Renal cortex interstitium (tissue), 11 donors: ENCODE data around the gene PSKH1. TPM values are rescaled to one million over a fixed set of nuclear protein-coding genes. Genes with fewer than 3 reads are reported as not detected.
"Not testable (repeated sequence)": the region's sequence is repeated elsewhere in the genome, so short reads cannot be mapped to it uniquely, and the experiment has no call there.

Experiments
- DNase-seq, 11 donors: peaks; one replicate each; pipeline ENCODE4 v3.0.0-alpha.2; 2013; ENCODE audit warnings: low read depth in 9 of 11, low spot score in 4 of 11; ENCODE audit errors: extremely low read depth in 1 of 11
- polyA plus RNA-seq, 3 donors: library from polyadenylated mRNA; unstranded; fragments of 120-200 nt; gene quantifications; one replicate each; pipeline ENCODE4 v1.2.1, GENCODE V29; 2013; ENCODE audit not compliant: insufficient read length in 3 of 3

Gene PSKH1
- polyA plus RNA-seq, 3 donors: 31.2 to 40.9 (median 34.1) TPM

DNA sequence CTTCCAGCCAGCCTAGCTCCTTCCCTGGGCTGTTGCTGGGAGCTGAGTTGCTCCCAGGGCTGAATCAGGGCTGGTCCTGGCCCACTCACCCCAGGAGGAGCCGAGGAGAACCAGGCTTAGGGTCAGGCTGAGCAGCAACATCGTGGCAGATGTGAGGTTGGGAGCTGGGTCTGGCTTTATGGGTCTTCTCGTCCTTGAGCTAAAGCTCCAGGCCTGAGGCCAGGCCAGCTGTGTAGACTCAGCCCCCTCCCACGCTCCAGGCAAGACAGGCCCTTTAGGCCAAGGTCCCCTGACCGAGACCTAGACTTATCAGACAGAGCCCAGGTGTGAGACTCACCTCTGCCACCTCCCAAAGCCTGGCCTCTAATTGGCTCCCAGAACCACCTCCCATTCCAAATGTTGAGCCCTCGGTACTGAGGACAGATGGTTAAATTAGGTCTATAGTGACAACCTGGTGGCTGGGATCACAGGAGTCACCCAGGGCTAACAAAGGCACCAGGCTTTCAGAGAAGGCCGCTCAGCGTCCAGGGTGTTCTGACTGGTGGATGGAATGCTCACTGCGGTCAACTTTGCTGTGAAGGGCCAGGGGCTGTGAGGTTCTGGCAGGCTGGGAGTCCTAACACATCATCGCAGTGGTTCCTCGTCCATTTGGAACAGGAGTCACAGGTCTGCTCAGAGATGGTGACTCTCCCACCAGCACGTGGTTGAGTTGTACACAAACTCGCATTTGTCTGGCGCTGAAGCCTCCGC, 38.8 kb downstream of the PSKH1 start, which contains the start of gene CTRL:
CTRL (minus strand) TSS at position 151 of the 750 bp plus-strand sequence; CDS start at position 141, 10 bp downstream.
- no peak for DNase-seq

DNA sequence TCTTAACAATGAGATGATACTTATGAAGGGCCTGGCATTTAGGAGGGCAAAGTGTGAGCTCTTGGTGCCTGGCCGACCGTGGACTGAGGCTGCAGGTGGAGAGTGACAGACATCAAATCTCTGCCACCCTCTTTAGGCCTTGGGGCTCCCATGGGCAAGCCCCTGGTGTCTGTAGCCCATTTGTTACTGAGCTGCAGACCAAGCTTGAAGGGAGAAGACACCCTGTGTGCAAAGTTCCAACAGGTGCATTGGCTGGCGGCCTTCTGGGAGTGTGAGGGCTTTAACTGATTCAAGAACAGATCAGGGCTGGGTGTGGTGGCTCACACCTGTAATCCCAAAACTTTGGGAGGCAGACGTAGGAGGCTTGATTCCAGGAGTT, 39.4 kb downstream of the PSKH1 start:
- DNase-seq: no peak

DNA sequence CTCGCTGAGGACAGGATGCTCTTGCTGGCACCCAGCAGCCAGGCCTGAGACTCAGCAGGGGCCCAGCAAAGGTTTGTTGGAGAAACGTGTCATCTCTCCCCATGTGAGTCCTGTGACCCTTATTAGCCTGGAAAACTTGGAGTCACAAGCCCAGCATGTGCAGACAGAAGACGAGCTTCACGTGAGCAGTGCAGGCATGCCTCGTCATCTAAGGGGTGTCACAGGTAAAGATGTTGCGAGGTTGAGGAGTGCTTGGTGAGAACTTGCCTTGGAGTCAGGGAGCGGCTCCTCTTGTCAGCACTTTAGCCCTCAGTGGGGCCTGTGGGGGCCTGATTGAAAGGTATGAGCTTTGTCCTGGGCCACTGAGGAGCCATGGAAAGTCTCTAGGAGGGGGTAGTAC, 40.8 kb downstream of the PSKH1 start:
- DNase-seq: no peak

DNA sequence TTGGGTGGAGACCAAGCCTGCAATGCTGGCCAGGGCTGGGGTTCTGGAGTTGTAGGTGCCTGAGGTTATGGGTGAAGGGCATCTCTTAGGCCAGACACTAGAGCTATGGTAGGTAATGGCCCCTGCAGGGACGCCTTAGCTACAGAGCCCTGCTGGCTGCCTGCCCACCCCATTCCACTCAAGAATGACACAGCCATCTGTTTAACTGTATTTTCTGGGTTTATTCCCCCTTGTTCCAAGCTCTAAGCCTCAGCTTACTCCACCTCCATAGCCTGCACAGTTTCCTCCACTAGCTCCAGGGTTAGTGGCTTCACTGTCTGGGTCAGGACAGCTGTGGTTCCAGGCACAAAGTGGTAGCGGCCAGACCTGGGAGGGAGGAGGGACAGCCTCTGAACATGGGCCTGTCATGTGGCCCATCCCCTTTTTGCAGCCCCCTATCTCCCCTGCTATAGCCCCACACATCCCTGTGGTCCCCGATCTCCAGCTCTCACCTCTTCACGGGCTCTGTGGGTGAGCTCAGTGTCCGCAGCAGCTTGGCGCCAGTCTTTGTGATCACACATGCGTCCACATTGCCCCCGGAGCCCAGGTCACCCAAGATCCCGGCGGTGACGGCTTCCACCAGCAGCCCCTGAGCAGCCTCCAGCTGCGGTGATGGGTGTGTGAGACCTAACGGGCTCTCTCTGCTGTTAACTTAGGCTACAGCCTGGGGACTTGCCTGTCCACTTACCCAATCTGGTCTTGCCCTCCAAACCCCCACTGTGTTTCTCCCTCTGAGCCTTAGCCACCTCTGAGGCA, 41.4 kb downstream of the PSKH1 start:
- no peak for DNase-seq

DNA sequence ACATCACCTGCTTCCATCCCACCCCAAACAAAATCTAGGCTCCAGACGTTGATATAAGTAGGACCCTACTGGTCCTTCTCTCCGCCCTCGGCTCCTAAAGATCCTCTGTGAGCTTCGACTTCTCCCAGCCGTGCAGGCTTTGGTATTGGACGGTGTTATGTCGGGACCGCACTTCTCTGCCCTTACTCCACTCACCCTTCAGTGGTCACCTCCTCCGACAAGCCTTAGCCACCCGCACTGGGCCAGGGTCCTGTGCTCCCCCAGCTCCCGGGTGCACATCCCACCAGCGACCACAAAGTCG, 42.0 kb downstream of the PSKH1 start:
- no peak for DNase-seq

DNA sequence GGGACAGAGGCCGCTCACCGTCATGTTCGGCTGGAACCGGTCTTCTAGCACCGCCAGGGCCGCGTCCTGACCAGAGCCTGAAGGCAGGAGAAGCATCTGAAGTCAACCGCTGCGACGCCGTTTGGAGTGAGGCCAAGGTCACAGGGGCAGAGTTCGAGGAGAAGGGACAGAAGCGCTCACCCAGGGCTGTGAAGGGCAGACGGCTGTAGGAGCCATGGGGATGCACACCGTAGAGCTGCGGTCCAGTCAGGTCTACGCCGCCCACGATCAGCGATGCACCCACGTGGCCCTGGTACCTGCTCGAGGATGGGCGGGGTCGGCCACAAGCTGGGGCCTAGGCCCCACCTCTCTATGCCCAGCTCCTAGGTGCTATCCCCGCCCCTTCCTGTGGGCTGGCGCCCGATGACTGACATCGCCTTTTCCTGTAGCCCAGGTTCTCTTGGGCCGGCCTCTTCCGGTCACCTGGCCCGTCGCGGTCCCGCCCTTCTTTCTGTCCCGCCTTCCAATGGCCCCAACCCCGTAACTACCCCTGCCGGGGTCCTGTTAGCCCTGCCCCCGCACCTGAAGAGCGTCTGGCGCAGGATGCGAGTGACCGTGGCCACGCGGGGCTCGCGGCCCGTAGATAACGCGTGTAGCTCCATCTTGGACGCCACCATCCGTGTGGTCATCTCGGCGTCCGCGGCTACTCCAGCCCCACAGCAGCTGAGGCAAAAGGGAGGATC, 42.5 kb downstream of the PSKH1 start:
- peak; percentile 82 to 96 (median 93) for DNase-seq

DNA sequence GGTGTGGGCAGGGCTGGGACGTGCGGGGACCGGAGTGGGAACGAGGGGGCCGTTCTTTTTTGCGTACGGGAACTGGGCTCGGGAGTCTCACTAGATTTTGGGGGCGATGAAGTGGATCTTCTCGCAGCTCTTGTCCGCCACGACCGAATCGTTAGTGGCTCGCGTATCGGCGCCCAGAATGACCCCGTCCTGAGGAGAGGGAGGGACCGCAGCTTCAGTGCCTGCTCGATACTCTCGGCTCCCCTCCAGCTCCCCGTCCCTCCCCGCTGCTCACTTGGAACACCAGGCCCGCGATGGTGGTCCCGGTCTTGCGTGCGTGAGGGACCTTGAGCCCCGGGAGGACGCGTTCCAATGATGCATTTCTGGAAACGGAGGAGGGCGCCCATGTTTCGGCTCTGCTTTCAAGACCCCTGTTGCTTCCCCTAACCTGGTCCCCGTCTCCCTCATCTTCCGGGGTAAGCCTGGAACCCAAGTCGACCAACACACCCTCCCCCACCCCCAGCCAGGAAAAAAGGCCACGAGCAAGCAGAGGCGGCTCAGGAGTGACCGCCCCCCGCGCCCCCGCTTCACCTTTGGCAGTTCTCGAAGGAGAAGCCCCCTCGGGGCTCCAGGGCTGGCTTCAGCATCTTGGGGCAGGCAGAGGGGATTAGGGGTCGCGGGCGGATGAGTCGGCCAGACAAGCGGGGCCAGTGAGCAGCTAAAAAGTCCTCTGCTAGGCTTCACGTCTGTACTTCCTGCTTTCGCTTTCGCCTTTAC, 43.2 kb downstream of the PSKH1 start, which contains the start of gene PSMB10:
PSMB10 (minus strand) TSS at position 727 of the 756 bp plus-strand sequence; CDS start at position 626, 101 bp downstream.
- peak in 8 of 11 donors; percentile 24 to 47 (median 33) for DNase-seq

DNA sequence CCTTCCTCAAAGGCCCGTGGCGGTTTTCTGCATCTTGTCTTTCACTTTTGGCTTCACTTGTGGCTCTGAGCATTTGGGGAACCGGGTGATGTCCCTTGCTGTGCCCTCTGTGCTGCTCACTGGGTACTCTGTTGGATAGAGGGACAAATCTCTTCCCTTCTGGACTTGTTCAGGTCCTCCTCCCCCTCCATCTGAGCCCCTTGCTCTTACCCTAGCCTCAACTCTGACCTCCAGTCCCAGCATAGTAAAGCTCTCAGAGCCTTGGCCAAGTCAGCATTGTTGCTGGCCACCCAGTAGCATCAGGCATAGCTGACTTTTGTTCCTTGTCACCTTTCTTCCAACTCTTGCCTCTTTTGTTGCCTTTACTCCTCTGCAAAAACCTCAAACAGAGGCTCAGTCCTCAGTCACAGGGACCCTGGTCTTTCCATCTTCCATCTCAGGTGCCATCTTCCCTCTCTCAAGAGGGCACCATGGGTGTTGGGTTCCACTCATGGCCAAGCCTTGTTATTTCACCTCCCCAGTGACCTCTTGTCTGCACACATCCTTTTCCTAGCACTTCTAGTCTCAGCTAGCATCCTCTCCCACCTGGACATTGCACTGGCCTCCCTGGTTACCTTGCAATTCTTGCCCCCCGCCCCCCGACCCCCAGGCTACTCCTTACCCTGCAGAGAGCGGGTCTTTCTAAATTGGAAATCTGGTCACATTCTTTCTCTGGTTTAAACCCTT, 44.0 kb downstream of the PSKH1 start:
- peak in 2 of 11 donors; percentile 25 to 33 for DNase-seq

DNA sequence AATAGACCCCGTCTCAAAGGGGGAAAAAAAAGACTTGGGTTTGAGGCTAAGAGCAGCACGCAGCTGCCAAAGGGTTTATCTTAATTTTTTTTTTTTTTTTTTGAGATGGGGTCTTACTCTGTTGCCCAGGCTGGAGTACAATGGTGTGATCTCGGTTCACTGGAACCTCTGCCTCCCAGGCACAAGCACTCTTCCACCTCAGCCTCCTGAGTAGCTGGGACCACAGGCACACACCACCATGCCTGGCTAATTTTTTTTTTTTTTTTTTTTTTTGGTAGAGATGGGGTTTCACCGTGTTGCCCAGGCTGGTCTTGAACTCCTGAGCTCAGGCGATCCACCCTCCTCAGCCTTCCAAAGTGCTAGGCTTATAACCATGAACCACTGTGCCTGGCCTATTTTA, 44.7 kb downstream of the PSKH1 start:
- DNase-seq: not testable (repeated sequence)

DNA sequence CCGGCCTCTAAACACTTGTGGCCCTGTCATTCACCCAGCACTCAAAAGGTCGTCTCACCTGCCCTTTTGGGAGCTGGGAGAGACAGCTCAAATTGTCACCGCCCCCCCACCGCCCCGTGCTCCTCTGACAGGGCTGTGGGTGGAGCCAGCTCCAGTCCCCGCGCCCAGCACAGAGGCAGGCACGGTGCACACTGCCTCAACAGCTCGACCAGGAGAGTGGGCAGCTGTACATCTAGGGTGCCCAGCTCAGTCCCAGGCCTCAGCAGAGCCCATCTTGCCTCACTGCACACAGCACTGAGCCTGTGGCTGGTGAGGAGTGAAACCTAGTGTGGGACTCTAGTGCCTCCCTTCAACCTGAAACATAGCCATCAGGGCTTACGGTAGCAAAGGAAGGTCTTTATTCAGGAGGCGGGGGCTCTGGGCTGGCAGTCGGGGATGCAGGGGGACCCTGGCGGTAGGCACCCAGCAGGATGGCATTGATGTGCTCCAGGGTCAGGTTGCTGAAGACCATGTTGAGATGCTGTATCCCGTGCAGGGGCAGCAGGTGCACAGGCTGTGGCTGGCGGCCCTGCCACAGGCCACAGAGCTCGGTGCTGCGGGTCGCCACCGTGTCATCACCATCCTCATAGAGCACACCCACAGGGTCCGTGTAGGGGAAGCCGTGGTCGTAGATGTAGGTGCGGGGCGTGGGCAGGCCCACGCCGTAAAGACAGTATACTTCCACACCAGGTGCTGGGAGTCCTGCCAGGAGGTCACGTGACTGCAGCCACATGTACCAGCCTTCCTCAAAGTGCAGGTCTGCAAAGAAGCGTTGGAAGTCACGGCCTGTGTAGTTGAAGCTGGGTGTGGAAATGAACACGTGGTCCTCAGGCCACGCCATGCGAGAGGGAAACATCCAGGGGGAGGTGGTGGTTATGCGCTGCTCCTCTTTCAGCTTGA, 46.7 kb downstream of the PSKH1 start:
- DNase-seq: no peak

DNA sequence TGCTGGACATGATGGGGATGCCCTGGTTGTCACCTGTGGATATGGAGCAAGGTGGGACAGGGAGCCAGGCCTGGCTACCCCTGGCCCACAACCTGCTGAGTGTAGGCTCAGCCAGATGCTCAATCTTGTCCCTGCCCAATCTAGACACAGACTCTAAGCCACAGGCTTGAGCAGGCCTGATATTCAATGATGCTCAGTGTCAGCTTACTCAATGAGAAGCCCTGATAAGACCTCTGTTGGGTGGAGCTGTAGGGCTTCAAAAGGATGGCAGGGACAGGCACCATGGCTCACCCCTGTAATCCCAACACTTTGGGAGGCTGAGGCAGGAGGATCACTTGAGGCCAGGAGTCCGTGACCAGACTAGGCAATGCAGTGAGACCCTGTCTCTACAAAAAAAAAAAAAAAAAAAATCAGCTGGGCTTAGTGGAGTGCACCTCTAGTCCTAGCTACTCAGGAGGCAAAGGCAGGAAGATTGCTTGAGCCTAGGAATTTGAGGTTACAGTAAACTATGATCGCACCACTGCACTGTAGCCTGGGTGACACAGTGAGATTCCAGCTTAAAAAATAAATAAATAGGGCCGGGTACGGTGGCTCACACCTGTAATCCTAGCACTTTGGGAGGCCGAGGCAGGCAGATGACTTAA, 47.5 kb downstream of the PSKH1 start:
- no peak for DNase-seq

DNA sequence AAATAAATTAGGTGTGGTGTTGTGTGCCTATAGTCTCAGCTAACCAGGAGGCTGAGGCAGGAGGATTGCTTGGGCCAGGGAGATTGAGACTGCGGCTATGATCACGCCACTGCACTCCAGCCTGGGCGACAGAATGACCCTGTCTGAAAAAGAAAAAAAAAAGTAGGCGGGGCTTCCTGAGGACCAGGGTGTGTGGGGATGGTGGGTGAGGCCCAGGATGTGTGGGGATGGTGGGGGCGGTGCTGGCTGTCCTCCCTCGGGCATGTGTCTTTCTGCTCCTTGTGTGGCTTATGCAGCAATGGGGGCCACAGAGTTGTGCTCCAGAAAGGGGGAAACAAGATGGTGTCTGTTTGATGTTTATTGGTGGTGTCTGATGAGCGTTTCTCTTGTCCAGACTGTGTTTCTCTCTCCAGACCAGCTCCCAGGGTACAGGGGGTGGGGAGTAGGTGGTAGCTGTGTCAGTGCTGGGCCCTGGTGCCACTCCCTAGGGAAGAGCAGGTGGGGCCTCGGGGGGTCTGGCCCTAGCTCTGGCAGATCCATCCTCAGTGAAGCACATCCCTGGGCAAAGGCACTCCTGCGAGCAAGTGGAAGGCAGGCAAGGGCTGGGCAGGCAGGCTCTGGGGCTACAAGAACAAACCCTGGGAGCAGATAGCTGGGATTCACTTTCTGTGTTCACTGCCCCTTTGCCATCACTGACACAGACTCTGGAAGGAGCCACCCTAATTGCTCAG, 48.6 kb downstream of the PSKH1 start:
- no peak for DNase-seq

DNA sequence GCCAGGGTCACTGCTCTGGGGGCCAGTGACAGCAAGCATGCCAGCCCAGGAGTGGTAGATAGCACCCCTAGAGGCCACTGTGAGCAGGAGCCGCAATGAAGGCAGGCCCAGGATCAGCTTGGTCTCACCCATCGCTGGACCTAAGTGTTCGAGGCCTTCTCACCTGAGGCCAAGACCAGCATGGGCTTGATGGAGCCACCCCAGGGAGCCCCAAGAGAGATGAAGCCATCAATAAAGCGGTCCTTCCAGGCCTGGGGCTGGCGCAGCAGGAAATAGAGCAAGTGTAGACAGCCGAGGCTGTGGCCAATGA, 49.1 kb downstream of the PSKH1 start:
- peak in 1 of 11 donors; percentile 18 for DNase-seq

DNA sequence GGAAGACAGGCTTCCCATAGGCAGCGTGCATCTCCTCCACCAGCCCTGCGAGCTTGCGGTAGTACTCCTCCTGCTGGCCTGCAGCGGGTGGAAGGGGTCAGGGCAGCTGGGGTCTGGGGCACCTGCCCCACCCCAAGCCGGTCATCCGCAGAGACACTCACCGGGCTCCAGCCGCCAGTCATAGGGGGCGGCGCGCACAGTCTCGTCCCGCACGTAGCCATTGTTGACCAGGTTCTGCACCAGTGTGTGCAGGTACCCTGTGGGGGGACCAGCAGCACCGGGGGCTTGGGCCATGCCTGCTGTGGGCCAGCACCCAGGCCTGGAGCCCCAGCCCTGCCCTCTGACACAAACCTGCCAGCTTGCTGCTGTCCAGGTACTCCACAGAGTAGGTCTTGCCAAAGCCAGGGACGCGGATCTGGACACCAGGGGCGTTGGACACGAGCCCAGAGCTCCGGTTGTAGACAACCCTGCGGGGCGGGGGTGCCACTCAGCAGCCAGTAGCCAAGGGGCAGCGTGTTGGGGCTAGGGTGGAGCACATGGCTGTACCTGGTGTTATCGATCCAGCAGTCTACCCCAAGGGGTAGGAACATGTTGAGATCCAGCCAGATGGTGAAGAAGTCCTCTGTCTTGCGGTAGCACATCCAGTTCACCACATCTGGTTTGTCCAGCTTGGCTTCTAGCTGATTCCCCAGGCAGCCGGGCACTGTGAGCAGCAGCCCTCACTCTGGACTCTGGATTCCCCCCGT, 49.6 kb downstream of the PSKH1 start:
- DNase-seq: no peak

DNA sequence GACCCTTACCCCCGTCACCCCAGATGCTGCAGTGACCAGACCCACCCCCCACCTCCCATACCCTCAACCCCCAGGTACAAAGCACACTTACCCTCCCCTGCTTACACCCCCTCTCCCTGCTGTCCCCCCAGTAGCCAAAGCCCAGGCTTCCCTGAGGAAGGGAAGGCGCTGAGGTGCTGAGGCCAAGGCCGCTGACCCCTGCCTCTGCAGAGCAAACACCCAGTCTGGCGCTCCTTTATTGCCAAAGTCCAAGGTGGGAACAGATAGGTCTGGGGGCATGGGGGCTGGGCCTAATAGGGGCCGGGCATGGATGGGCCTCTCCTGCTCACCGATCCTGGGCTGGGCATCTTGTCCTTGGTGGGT, 50.2 kb downstream of the PSKH1 start:
- DNase-seq: no peak
